Activated CD4-positive, CD25-positive, alpha-beta regulatory T cell (primary cell): ENCODE measurements around the gene SBK1.

Source experiments
- DNase-seq, 4 experiments: peaks; one replicate each; lab custom pipeline; 2025; lab: John Stamatoyannopoulos, UW

The SBK1 gene

GRCh38 chr16:28282045-28282444, 10.3 kb upstream of the SBK1 start:
- DNase-seq, result no peak

GRCh38 chr16:28283173-28283572, 9.2 kb upstream of the SBK1 start:
- no peak for DNase-seq

- no peak for DNase-seq
These were observed 8.3 kb upstream of the SBK1 start for GRCh38 chr16:28283798-28284577.

GRCh38 chr16:28285649-28286048, 6.7 kb upstream of the SBK1 start:
- no peak for DNase-seq

- no peak for DNase-seq
These were observed 4.2 kb upstream of the SBK1 start for GRCh38 chr16:28288114-28288513.

GRCh38 chr16:28289048-28289447, 3.3 kb upstream of the SBK1 start:
- DNase-seq, result no peak

- DNase-seq, result no peak
These were observed 2.1 kb upstream of the SBK1 start for GRCh38 chr16:28289939-28290858.

- DNase-seq, result no peak
These were observed 1.5 kb upstream of the SBK1 start for GRCh38 chr16:28290859-28291254.

GRCh38 chr16:28292731-28293600, 641 bp downstream of the SBK1 start:
- DNase-seq, result no peak

- no peak for DNase-seq
These were observed 1.3 kb downstream of the SBK1 start for GRCh38 chr16:28293601-28293960.

GRCh38 chr16:28294201-28294600, 1.9 kb downstream of the SBK1 start:
- no peak for DNase-seq

GRCh38 chr16:28295276-28295675, 3.0 kb downstream of the SBK1 start:
- no peak for DNase-seq

- no peak for DNase-seq
These were observed 5.0 kb downstream of the SBK1 start for GRCh38 chr16:28297308-28297707.

GRCh38 chr16:28297784-28298510, 5.6 kb downstream of the SBK1 start:
- no peak for DNase-seq

GRCh38 chr16:28298511-28298878, 6.2 kb downstream of the SBK1 start:
- DNase-seq, result no peak

- no peak for DNase-seq
These were observed 8.0 kb downstream of the SBK1 start for GRCh38 chr16:28300327-28300726.

- no peak for DNase-seq
These were observed 8.8 kb downstream of the SBK1 start for GRCh38 chr16:28301154-28301553.

- no peak for DNase-seq
These were observed 9.3 kb downstream of the SBK1 start for GRCh38 chr16:28301620-28302019.

GRCh38 chr16:28303132-28303531, 10.8 kb downstream of the SBK1 start:
- no peak for DNase-seq

GRCh38 chr16:28304214-28304613, 11.9 kb downstream of the SBK1 start:
- no peak for DNase-seq

- DNase-seq, result no peak
These were observed 15.6 kb downstream of the SBK1 start for GRCh38 chr16:28307936-28308335.
